ENCODE data around the gene SYT5. TPM values are rescaled to one million over a fixed set of nuclear protein-coding genes. Genes with fewer than 3 reads are reported as not detected.

The SYT5 gene
- total and polyA plus RNA-seq, 2 of the 13 experiments (the other 11 are each of a cell fraction or from before 2014, with no cell fraction given), result not detected

GRCh38 chr19:55228403-55229031 lies 48.4 kb upstream of the SYT5 start, which contains the start of gene TMEM86B (continued):
- TF ChIP-seq DZIP1 (CRISPR knock-in tag; IDR thresholded peaks at IDR 0.05) (peak; percentile 5; the same call in 1 of the 2 replicates), ZFP82 (CRISPR knock-in tag; IDR thresholded peaks at IDR 0.05; ENCODE audit: borderline replicate concordance) (no peak), SRSF4 (IDR thresholded peaks at IDR 0.05; ENCODE audit: low read depth, low read length, poor library complexity, severe bottlenecking) (no peak), STAT5B (CRISPR knock-in tag; IDR thresholded peaks at IDR 0.05) (no peak), ZNF777 (CRISPR knock-in tag; IDR thresholded peaks at IDR 0.05) (no peak), ZKSCAN5 (CRISPR knock-in tag; IDR thresholded peaks at IDR 0.05) (peak; percentile 22; the same call in 1 of the 2 replicates), ATF2 (CRISPR knock-in tag; IDR thresholded peaks at IDR 0.05) (peak; percentile 77), RXRA (CRISPR knock-in tag; IDR thresholded peaks at IDR 0.05) (peak; percentile 45; the same call in 1 of the 2 replicates), TARDBP (CRISPR knock-in tag; IDR thresholded peaks at IDR 0.05) (peak; percentile 75; the same call in 1 of the 2 replicates), PRDM10 (CRISPR knock-in tag; IDR thresholded peaks at IDR 0.05; ENCODE audit: low read depth) (peak; percentile 33; the same call in 1 of the 2 replicates), KLF15 (CRISPR knock-in tag; IDR thresholded peaks at IDR 0.05; ENCODE audit: borderline replicate concordance) (no peak), ZNF350 (CRISPR knock-in tag; IDR thresholded peaks at IDR 0.05; ENCODE audit: borderline replicate concordance, low read depth) (no peak; the same call in 1 of the 2 replicates), ATRX (CRISPR knock-in tag; IDR thresholded peaks at IDR 0.05; ENCODE audit: borderline replicate concordance) (no peak), HNRNPL (IDR thresholded peaks at IDR 0.05; ENCODE audit: low read depth, low read length) (peak; percentile 93), FOXC1 (CRISPR knock-in tag; IDR thresholded peaks at IDR 0.05; ENCODE audit: borderline replicate concordance) (peak; percentile 79; the same call in 1 of the 2 replicates)
- TF ChIP-seq, protein P1, sequence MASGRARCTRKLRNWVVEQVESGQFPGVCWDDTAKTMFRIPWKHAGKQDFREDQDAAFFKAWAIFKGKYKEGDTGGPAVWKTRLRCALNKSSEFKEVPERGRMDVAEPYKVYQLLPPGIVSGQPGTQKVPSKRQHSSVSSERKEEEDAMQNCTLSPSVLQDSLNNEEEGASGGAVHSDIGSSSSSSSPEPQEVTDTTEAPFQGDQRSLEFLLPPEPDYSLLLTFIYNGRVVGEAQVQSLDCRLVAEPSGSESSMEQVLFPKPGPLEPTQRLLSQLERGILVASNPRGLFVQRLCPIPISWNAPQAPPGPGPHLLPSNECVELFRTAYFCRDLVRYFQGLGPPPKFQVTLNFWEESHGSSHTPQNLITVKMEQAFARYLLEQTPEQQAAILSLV (CRISPR knock-in tag; IDR thresholded peaks at IDR 0.05; ENCODE audit: borderline replicate concordance), result 0 out of 2 replicates have a peak, but pooled peaks have one; percentile 23
- TF ChIP-seq, protein P2, sequence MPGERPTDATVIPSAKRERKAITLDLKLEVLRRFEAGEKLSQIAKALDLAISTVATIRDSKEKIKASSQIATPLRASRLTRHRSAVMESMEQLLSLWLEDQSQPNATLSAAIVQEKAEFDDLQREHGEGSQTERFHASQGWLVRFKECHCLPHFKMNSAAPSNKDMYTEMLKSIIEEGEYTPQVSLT (CRISPR knock-in tag; IDR thresholded peaks at IDR 0.05; ENCODE audit: borderline replicate concordance, low read depth), result no peak
- TF ChIP-seq, protein P3, sequence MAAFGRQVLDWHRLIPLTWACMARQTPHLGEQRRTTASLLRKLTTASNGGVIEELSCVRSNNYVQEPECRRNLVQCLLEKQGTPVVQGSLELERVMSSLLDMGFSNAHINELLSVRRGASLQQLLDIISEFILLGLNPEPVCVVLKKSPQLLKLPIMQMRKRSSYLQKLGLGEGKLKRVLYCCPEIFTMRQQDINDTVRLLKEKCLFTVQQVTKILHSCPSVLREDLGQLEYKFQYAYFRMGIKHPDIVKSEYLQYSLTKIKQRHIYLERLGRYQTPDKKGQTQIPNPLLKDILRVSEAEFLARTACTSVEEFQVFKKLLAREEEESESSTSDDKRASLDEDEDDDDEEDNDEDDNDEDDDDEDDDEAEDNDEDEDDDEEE (CRISPR knock-in tag; IDR thresholded peaks at IDR 0.05), result no peak
